Sigmoid colon (tissue), 7 donors: Measurements from ENCODE around the gene NFATC2IP. TPM values are rescaled to one million over a fixed set of nuclear protein-coding genes. Genes with fewer than 3 reads are reported as not detected.

Source experiments
- DNase-seq: peaks from one replicate; pipeline ENCODE4 v3.0.0-alpha.2; 2019
- H3K27ac ChIP-seq, 4 donors: fragments of 200-600 bp; sonication (generic); one replicate each; pipeline ENCODE4 v1.5.1; 2016 to 2019; ENCODE audit warnings: mild to moderate bottlenecking in 1 of 4
- H3K27me3 ChIP-seq, 3 donors: fragments of 200-600 bp; sonication (generic); one replicate each; pipeline ENCODE4 v1.5.1; 2019; ENCODE audit warnings: mild to moderate bottlenecking in 1 of 3
- H3K36me3 ChIP-seq, 4 donors: fragments of 200-600 bp; sonication (generic); one replicate each; pipeline ENCODE4 v1.5.1; 2016 to 2019
- H3K4me1 ChIP-seq, 4 donors: fragments of 200-600 bp; sonication (generic); one replicate each; pipeline ENCODE4 v1.5.1; 2017 to 2019
- H3K4me3 ChIP-seq, 4 donors: fragments of 200-600 bp; sonication (generic); one replicate each; pipeline ENCODE4 v1.5.1; 2017 to 2019; ENCODE audit warnings: mild to moderate bottlenecking in 2 of 4, moderate library complexity in 1 of 4
- H3K9me3 ChIP-seq, 4 donors: fragments of 200-600 bp in 3 of 4; sonication (generic) in 3 of 4; one replicate each; pipeline versions ENCODE4 v1.5.1 to v1.6.1; 2013 to 2019
- EP300 ChIP-seq, 4 donors: sonication (generic); formaldehyde crosslinking; IDR thresholded peaks; one replicate each; pipeline ENCODE4 v1.6.1; 2017; ENCODE audit warnings: antibody characterized with exemption in 4 of 4
- POLR2A ChIP-seq, 2 donors: fragments of 450-650 bp; IDR thresholded peaks; one replicate each; pipeline ENCODE4 v1.6.1; 2016; ENCODE audit warnings: antibody characterized with exemption in 2 of 2, mild to moderate bottlenecking in 2 of 2, moderate library complexity in 2 of 2
- POLR2AphosphoS5 ChIP-seq, 4 donors: sonication (generic); formaldehyde crosslinking; IDR thresholded peaks; one replicate each; pipeline ENCODE4 v1.6.1; 2017; ENCODE audit warnings: antibody characterized with exemption in 4 of 4
- WGBS, 2 donors: extraction: QIAGEN DNeasy Blood & Tissue Kit; methylation state at CpG; one replicate each; pipeline ENCODE4 v1.1.7; 2013; 5-methylcytosine and 5-hydroxymethylcytosine counted together
- intact Hi-C: fragments of 100-400 bp; cut with DNase I; formaldehyde crosslinking; loops from one replicate; pipeline ENCODE4 v1.15.1; 2023
- polyA plus RNA-seq, 3 donors: library from polyadenylated mRNA; stranded (reverse); fragments of 200-250 nt; gene quantifications; one replicate each; pipeline ENCODE4 v1.2.3, GENCODE V29; 2013
- total RNA-seq, 4 donors: library from RNA; depleted of rRNA; stranded (reverse); fragments of >200 nt; gene quantifications; one replicate each; pipeline ENCODE4 v1.1.0, GENCODE V29; 2016
- TF ChIP-seq, protein P1 (sequence below), 4 experiments: fragments of 450-650 bp in 3 of 4; fragments of 200-600 bp in 1 of 4; IDR thresholded peaks; one replicate each; pipeline ENCODE4 v1.5.1; 2016 to 2019; ENCODE audit warnings: antibody characterized with exemption in 4 of 4, mild to moderate bottlenecking in 3 of 4, moderate library complexity in 2 of 4
- donor health status: healthy with polysubstance abuse.
- donor health status: Bipolar disorder and iron deficiency.
- donor health status: healthy.

The NFATC2IP gene
- total and polyA plus RNA-seq, 7 donors: 12.6 to 42.5 (median 20.8) TPM

- H3K9me3 ChIP-seq: no peaks in the 10 kb centered on the region
- no peaks in the 10 kb centered on the region for H3K36me3 ChIP-seq
- H3K4me3 ChIP-seq: no peak overlapping the region
- TF ChIP-seq EP300 (IDR thresholded peaks at IDR 0.05): no peak
- TF ChIP-seq, protein P1, sequence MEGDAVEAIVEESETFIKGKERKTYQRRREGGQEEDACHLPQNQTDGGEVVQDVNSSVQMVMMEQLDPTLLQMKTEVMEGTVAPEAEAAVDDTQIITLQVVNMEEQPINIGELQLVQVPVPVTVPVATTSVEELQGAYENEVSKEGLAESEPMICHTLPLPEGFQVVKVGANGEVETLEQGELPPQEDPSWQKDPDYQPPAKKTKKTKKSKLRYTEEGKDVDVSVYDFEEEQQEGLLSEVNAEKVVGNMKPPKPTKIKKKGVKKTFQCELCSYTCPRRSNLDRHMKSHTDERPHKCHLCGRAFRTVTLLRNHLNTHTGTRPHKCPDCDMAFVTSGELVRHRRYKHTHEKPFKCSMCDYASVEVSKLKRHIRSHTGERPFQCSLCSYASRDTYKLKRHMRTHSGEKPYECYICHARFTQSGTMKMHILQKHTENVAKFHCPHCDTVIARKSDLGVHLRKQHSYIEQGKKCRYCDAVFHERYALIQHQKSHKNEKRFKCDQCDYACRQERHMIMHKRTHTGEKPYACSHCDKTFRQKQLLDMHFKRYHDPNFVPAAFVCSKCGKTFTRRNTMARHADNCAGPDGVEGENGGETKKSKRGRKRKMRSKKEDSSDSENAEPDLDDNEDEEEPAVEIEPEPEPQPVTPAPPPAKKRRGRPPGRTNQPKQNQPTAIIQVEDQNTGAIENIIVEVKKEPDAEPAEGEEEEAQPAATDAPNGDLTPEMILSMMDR (IDR thresholded peaks at IDR 0.05): no peak
- no peak for TF ChIP-seq POLR2A (IDR thresholded peaks at IDR 0.05)
- TF ChIP-seq POLR2AphosphoS5 (IDR thresholded peaks at IDR 0.05): no peak
- no peak overlapping the region for H3K27ac ChIP-seq
- intact Hi-C loops: no loop called here
- H3K27me3 ChIP-seq: no peaks in the 10 kb centered on the region
- no peak for DNase-seq
- peaks cover 0 to 10% (median 7%) of the 10 kb centered on the region in 4 donors for H3K4me1 ChIP-seq
Measured at GRCh38 chr16:28943281-28943680, 7.5 kb upstream of the NFATC2IP start.

- Histone ChIP-seq H3K36me3 (no peaks in the 10 kb centered on the region), H3K4me1 (peaks cover 0 to 19% (median 17%) of the 10 kb centered on the region in 4 donors), H3K27me3 (no peaks in the 10 kb centered on the region), H3K9me3 (no peaks in the 10 kb centered on the region), H3K4me3 (no peak overlapping the region), H3K27ac (no peak overlapping the region)
- intact Hi-C loops: loop anchor here (5.0 kb wide), 1 partner anchor 84 kb away; the partner anchor contains the start of gene SH2B1
- 61 to 79% methylated on average over 4 of the region's 4 CpGs for WGBS, 2 donors
- no peak for DNase-seq
- TF ChIP-seq POLR2AphosphoS5 (IDR thresholded peaks at IDR 0.05) (no peak), POLR2A (IDR thresholded peaks at IDR 0.05) (no peak), EP300 (IDR thresholded peaks at IDR 0.05) (no peak)
- TF ChIP-seq, protein P1 (IDR thresholded peaks at IDR 0.05): no peak
Measured at GRCh38 chr16:28946681-28947080, 4.1 kb upstream of the NFATC2IP start.

GRCh38 chr16:28951410-28951943 is 740 bp downstream of the NFATC2IP start:
- peaks cover 0 to 22% (median 18%) of the 10 kb centered on the region in 4 donors for H3K4me1 ChIP-seq
- peak overlapping the region; percentile 76 to 100 (median 94) for H3K4me3 ChIP-seq
- no peaks in the 10 kb centered on the region for H3K9me3 ChIP-seq
- no peaks in the 10 kb centered on the region for H3K27me3 ChIP-seq
- peak; percentile 72 for DNase-seq
- TF ChIP-seq, protein P1 (IDR thresholded peaks at IDR 0.05): no peak
- TF ChIP-seq POLR2AphosphoS5 (IDR thresholded peaks at IDR 0.05) (no peak), POLR2A (IDR thresholded peaks at IDR 0.05) (no peak), EP300 (IDR thresholded peaks at IDR 0.05) (no peak)
- intact Hi-C loops: no loop called here
- peak overlapping the region; percentile 78 to 92 (median 88) for H3K27ac ChIP-seq
- WGBS, 2 donors: 2% methylated on average over 17 of the region's 17 CpGs
- H3K36me3 ChIP-seq: peaks cover 3 to 44% (median 21%) of the 10 kb centered on the region in 4 donors

- H3K27me3 ChIP-seq: no peaks in the 10 kb centered on the region
- DNase-seq: no peak
- 96% methylated on average over 9 of the region's 9 CpGs for WGBS, 2 donors
- no peak for TF ChIP-seq POLR2AphosphoS5 (IDR thresholded peaks at IDR 0.05)
- TF ChIP-seq POLR2A (IDR thresholded peaks at IDR 0.05): no peak
- TF ChIP-seq, protein P1 (IDR thresholded peaks at IDR 0.05): no peak
- TF ChIP-seq EP300 (IDR thresholded peaks at IDR 0.05): no peak
- peaks cover 11 to 94% (median 38%) of the 10 kb centered on the region in 4 donors for H3K36me3 ChIP-seq
- H3K4me1 ChIP-seq: no peaks in the 10 kb centered on the region
- intact Hi-C loops: no loop called here
- no peaks in the 10 kb centered on the region for H3K9me3 ChIP-seq
- no peak overlapping the region for H3K4me3 ChIP-seq
- no peak overlapping the region for H3K27ac ChIP-seq
Measured at GRCh38 chr16:28958216-28958615, 7.5 kb downstream of the NFATC2IP start.

- peaks cover 17 to 94% (median 43%) of the 10 kb centered on the region in 4 donors for H3K36me3 ChIP-seq
- no peak for TF ChIP-seq POLR2A (IDR thresholded peaks at IDR 0.05)
- TF ChIP-seq, protein P1 (IDR thresholded peaks at IDR 0.05): no peak
- no peak for TF ChIP-seq POLR2AphosphoS5 (IDR thresholded peaks at IDR 0.05)
- no peak for TF ChIP-seq EP300 (IDR thresholded peaks at IDR 0.05)
- no peaks in the 10 kb centered on the region for H3K4me1 ChIP-seq
- H3K4me3 ChIP-seq: no peak overlapping the region
- WGBS, 2 donors: 93 to 94% methylated on average over 6 of the region's 6 CpGs
- intact Hi-C loops: no loop called here
- H3K9me3 ChIP-seq: no peaks in the 10 kb centered on the region
- no peak overlapping the region for H3K27ac ChIP-seq
- DNase-seq: no peak
- H3K27me3 ChIP-seq: no peaks in the 10 kb centered on the region
Measured at GRCh38 chr16:28958836-28959235, 8.1 kb downstream of the NFATC2IP start.
